Head of caudate nucleus (tissue), 42 donors: ENCODE results near the gene AGPAT4.
"Not testable (repeated sequence)": the region's sequence is repeated elsewhere in the genome, so short reads cannot be mapped to it uniquely, and the experiment has no call there.

Experiments used
- DNase-seq, 42 donors: peaks; one replicate each; pipeline versions ENCODE4 v3.0.0 to v3.0.0-alpha.2; 2020 to 2021; ENCODE audit warnings: mixed read lengths in 7 of 42
- intact Hi-C: fragments of 100-400 bp; cut with DNase I; formaldehyde crosslinking; loops from one replicate; pipeline ENCODE4 v1.15.0; 2022

The AGPAT4 gene

GRCh38 chr6:161191007-161191406, 82.9 kb downstream of the AGPAT4 start:
- DNase-seq = no peak
- intact Hi-C loops = no loop called here

GRCh38 chr6:161189891-161190290, 84.0 kb downstream of the AGPAT4 start:
- intact Hi-C loops = no loop called here
- no peak for DNase-seq

- no peak for DNase-seq
- intact Hi-C loops = no loop called here
Measured at GRCh38 chr6:161188547-161189465, 85.1 kb downstream of the AGPAT4 start.

- intact Hi-C loops = no loop called here
- peak in 21 of 42 donors; percentile 24 to 71 (median 50) for DNase-seq
Measured at GRCh38 chr6:161186173-161186769, 87.6 kb downstream of the AGPAT4 start.

GRCh38 chr6:161181121-161181520, 92.7 kb downstream of the AGPAT4 start:
- peak in 14 of 42 donors; percentile 43 to 69 (median 56) for DNase-seq
- intact Hi-C loops = no loop called here

- DNase-seq = peak in 1 of 42 donors; percentile 26
- intact Hi-C loops = not testable (repeated sequence)
Measured at GRCh38 chr6:161178155-161178554, 95.7 kb downstream of the AGPAT4 start.

GRCh38 chr6:161176428-161176827, 97.4 kb downstream of the AGPAT4 start:
- DNase-seq, intact Hi-C loops: not testable (repeated sequence)

GRCh38 chr6:161172769-161173168, 101.1 kb downstream of the AGPAT4 start:
- intact Hi-C loops = not testable (repeated sequence)

GRCh38 chr6:161171207-161171606, 102.7 kb downstream of the AGPAT4 start:
- DNase-seq = no peak
- intact Hi-C loops = no loop called here

More at GRCh38 chr6:161172769-161173168, 101.1 kb downstream of the AGPAT4 start:
- not testable (repeated sequence) for DNase-seq

- peak in 8 of 42 donors; percentile 27 to 66 (median 42) for DNase-seq
- intact Hi-C loops = no loop called here
Measured at GRCh38 chr6:161169696-161170095, 104.2 kb downstream of the AGPAT4 start.

GRCh38 chr6:161169035-161169434, 104.8 kb downstream of the AGPAT4 start:
- intact Hi-C loops = no loop called here
- peak in 1 of 42 donors; percentile 2 for DNase-seq

- intact Hi-C loops = no loop called here
- peak in 21 of 42 donors; percentile 15 to 82 (median 52) for DNase-seq
Measured at GRCh38 chr6:161168281-161168891, 105.5 kb downstream of the AGPAT4 start.

GRCh38 chr6:161166677-161167076, 107.2 kb downstream of the AGPAT4 start:
- peak in 6 of 42 donors; percentile 8 to 56 (median 20) for DNase-seq
- intact Hi-C loops = no loop called here

GRCh38 chr6:161166176-161166575, 107.7 kb downstream of the AGPAT4 start:
- DNase-seq = peak in 6 of 42 donors; percentile 7 to 33 (median 14)
- intact Hi-C loops = no loop called here

- intact Hi-C loops = no loop called here
- peak in 4 of 42 donors; percentile 10 to 37 (median 18) for DNase-seq
Measured at GRCh38 chr6:161164182-161164625, 109.7 kb downstream of the AGPAT4 start.

GRCh38 chr6:161163466-161164181, 110.2 kb downstream of the AGPAT4 start:
- peak in 6 of 42 donors; percentile 8 to 50 (median 23) for DNase-seq
- intact Hi-C loops = no loop called here

GRCh38 chr6:161162722-161163121, 111.1 kb downstream of the AGPAT4 start:
- intact Hi-C loops = no loop called here
- DNase-seq = peak in 7 of 42 donors; percentile 7 to 41 (median 27)

GRCh38 chr6:161161889-161162624, 111.8 kb downstream of the AGPAT4 start:
- DNase-seq = peak in 8 of 42 donors; percentile 2 to 39 (median 24)
- intact Hi-C loops = no loop called here
